ENCODE data around the gene LSM10. TPM values are rescaled to one million over a fixed set of nuclear protein-coding genes. Genes with fewer than 3 reads are reported as not detected.

The LSM10 gene
- polyA plus RNA-seq, 4 donors: 24.9 to 55.5 (median 50.0) TPM

DNA sequence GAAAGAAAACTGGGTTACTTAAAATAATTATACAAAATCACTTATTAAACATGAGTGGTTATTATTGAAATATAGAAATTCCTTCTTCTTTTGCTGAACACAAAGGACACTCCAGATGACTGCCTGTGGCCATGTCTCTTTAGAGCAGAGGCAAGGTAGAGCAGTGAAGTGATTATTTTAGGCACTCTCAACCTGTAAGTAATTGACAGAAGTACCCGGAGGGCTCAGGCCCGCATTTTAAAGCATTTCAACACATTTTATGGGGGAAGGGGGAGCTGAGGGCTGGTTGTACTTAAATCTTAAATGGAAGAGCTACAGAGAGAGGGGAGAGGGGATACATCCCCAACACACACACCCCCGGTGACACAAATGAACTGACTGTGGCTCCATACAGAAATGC lies 42.3 kb upstream of the LSM10 start:
- Histone ChIP-seq H3K27ac (ENCODE audit: low read depth in 1 of 3, low read length in 2 of 3) (no peak overlapping the region), H3K36me3 (ENCODE audit: control insufficient read depth in 3 of 3, insufficient read depth in 2 of 3, low read depth in 1 of 3, low read length in 3 of 3) (peaks cover 0 to 15% (median 0%) of the 10 kb centered on the region in 3 donors), H3K27me3 (ENCODE audit: control insufficient read depth in 3 of 3, insufficient read depth in 3 of 3, low read length in 3 of 3) (no peaks in the 10 kb centered on the region), H3K9me3 (ENCODE audit: control insufficient read depth in 2 of 2, insufficient read depth in 1 of 2, low read depth in 1 of 2, low read length in 1 of 2) (no peaks in the 10 kb centered on the region), H3K4me1 (ENCODE audit: control insufficient read depth in 3 of 3, insufficient read depth in 2 of 3, low read depth in 1 of 3, low read length in 2 of 3) (no peaks in the 10 kb centered on the region), H3K4me3 (ENCODE audit: low read depth in 1 of 3, low read length in 3 of 3) (no peak overlapping the region)
- no peak for DNase-seq
- whole genome bisulfite sequencing, 3 donors: 86 to 96% (median 93%) methylated on average over 3 of the region's 3 CpGs
- FAIRE-seq: no peak

DNA sequence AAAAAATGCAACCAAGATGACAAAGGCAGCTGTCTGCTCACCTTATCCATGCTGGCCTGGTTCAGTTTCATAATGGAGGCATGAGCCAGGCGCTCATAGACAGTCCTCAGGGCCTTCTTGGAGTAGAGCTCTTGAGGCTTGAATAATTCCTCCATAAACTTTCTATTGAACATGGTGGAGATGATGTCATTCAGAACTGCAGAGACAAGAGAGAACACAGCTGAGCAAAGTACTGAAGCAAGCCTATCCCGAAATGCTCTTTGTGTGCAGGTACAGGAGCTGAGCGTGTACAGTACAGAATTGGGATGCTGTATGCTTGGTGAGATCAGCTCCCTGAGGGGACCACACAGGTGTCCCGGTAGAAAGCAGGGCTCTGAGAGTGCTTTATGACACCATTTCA lies 41.0 kb upstream of the LSM10 start:
- H3K4me1 ChIP-seq (ENCODE audit: control insufficient read depth in 3 of 3, insufficient read depth in 2 of 3, low read depth in 1 of 3, low read length in 2 of 3): no peaks in the 10 kb centered on the region
- H3K27me3 ChIP-seq (ENCODE audit: control insufficient read depth in 3 of 3, insufficient read depth in 3 of 3, low read length in 3 of 3): no peaks in the 10 kb centered on the region
- H3K27ac ChIP-seq (ENCODE audit: low read depth in 1 of 3, low read length in 2 of 3): no peak overlapping the region
- FAIRE-seq (no peak), DNase-seq (no peak)
- WGBS, 3 donors: 78 to 87% (median 81%) methylated on average over 4 of the region's 4 CpGs
- H3K36me3 ChIP-seq (ENCODE audit: control insufficient read depth in 3 of 3, insufficient read depth in 2 of 3, low read depth in 1 of 3, low read length in 3 of 3): peaks cover 0 to 15% (median 0%) of the 10 kb centered on the region in 3 donors
- H3K9me3 ChIP-seq (ENCODE audit: control insufficient read depth in 2 of 2, insufficient read depth in 1 of 2, low read depth in 1 of 2, low read length in 1 of 2): no peaks in the 10 kb centered on the region
- no peak overlapping the region for H3K4me3 ChIP-seq (ENCODE audit: low read depth in 1 of 3, low read length in 3 of 3)

GRCh38 chr1:36436821-36437220 lies 39.1 kb upstream of the LSM10 start:
- FAIRE-seq (no peak), DNase-seq (no peak)
- WGBS, 3 donors: 74 to 98% (median 78%) methylated on average over 1 of the region's 1 CpG
- no peak overlapping the region for H3K4me3 ChIP-seq (ENCODE audit: low read depth in 1 of 3, low read length in 3 of 3)
- H3K4me1 ChIP-seq (ENCODE audit: control insufficient read depth in 3 of 3, insufficient read depth in 2 of 3, low read depth in 1 of 3, low read length in 2 of 3): peaks cover 0 to 4% (median 0%) of the 10 kb centered on the region in 3 donors
- no peak overlapping the region for H3K27ac ChIP-seq (ENCODE audit: low read depth in 1 of 3, low read length in 2 of 3)
- H3K9me3 ChIP-seq (ENCODE audit: control insufficient read depth in 2 of 2, insufficient read depth in 1 of 2, low read depth in 1 of 2, low read length in 1 of 2): no peaks in the 10 kb centered on the region
- peaks cover 0 to 20% (median 0%) of the 10 kb centered on the region in 3 donors for H3K36me3 ChIP-seq (ENCODE audit: control insufficient read depth in 3 of 3, insufficient read depth in 2 of 3, low read depth in 1 of 3, low read length in 3 of 3)
- H3K27me3 ChIP-seq (ENCODE audit: control insufficient read depth in 3 of 3, insufficient read depth in 3 of 3, low read length in 3 of 3): no peaks in the 10 kb centered on the region

- Histone ChIP-seq H3K27ac (ENCODE audit: low read depth in 1 of 3, low read length in 2 of 3) (no peak overlapping the region), H3K27me3 (ENCODE audit: control insufficient read depth in 3 of 3, insufficient read depth in 3 of 3, low read length in 3 of 3) (no peaks in the 10 kb centered on the region), H3K9me3 (ENCODE audit: control insufficient read depth in 2 of 2, insufficient read depth in 1 of 2, low read depth in 1 of 2, low read length in 1 of 2) (no peaks in the 10 kb centered on the region), H3K4me1 (ENCODE audit: control insufficient read depth in 3 of 3, insufficient read depth in 2 of 3, low read depth in 1 of 3, low read length in 2 of 3) (peaks cover 0 to 4% (median 0%) of the 10 kb centered on the region in 3 donors), H3K36me3 (ENCODE audit: control insufficient read depth in 3 of 3, insufficient read depth in 2 of 3, low read depth in 1 of 3, low read length in 3 of 3) (peaks cover 0 to 22% (median 0%) of the 10 kb centered on the region in 3 donors), H3K4me3 (ENCODE audit: low read depth in 1 of 3, low read length in 3 of 3) (no peak overlapping the region)
- DNase-seq: no peak
- FAIRE-seq: no peak
- 24 to 44% (median 29%) methylated on average over 1 of the region's 1 CpG for WGBS, 3 donors
Measured at GRCh38 chr1:36433102-36433501, 35.4 kb upstream of the LSM10 start.

- H3K36me3 ChIP-seq (ENCODE audit: control insufficient read depth in 3 of 3, insufficient read depth in 2 of 3, low read depth in 1 of 3, low read length in 3 of 3): peaks cover 0 to 19% (median 0%) of the 10 kb centered on the region in 3 donors
- peaks cover 0 to 4% (median 0%) of the 10 kb centered on the region in 3 donors for H3K4me1 ChIP-seq (ENCODE audit: control insufficient read depth in 3 of 3, insufficient read depth in 2 of 3, low read depth in 1 of 3, low read length in 2 of 3)
- no peak overlapping the region for H3K4me3 ChIP-seq (ENCODE audit: low read depth in 1 of 3, low read length in 3 of 3)
- no peaks in the 10 kb centered on the region for H3K9me3 ChIP-seq (ENCODE audit: control insufficient read depth in 2 of 2, insufficient read depth in 1 of 2, low read depth in 1 of 2, low read length in 1 of 2)
- 19 to 53% (median 39%) methylated on average over 4 of the region's 4 CpGs for WGBS, 3 donors
- no peak overlapping the region for H3K27ac ChIP-seq (ENCODE audit: low read depth in 1 of 3, low read length in 2 of 3)
- peak; percentile 8 to 37 for DNase-seq
- H3K27me3 ChIP-seq (ENCODE audit: control insufficient read depth in 3 of 3, insufficient read depth in 3 of 3, low read length in 3 of 3): no peaks in the 10 kb centered on the region
- no peak for FAIRE-seq
Measured at GRCh38 chr1:36432616-36433015, 34.9 kb upstream of the LSM10 start.

GRCh38 chr1:36425791-36426190 lies 28.1 kb upstream of the LSM10 start:
- no peak overlapping the region for H3K27ac ChIP-seq (ENCODE audit: low read depth in 1 of 3, low read length in 2 of 3)
- FAIRE-seq (no peak), DNase-seq (no peak)
- H3K4me1 ChIP-seq (ENCODE audit: control insufficient read depth in 3 of 3, insufficient read depth in 2 of 3, low read depth in 1 of 3, low read length in 2 of 3): no peaks in the 10 kb centered on the region
- no peaks in the 10 kb centered on the region for H3K9me3 ChIP-seq (ENCODE audit: control insufficient read depth in 2 of 2, insufficient read depth in 1 of 2, low read depth in 1 of 2, low read length in 1 of 2)
- no peaks in the 10 kb centered on the region for H3K27me3 ChIP-seq (ENCODE audit: control insufficient read depth in 3 of 3, insufficient read depth in 3 of 3, low read length in 3 of 3)
- H3K4me3 ChIP-seq (ENCODE audit: low read depth in 1 of 3, low read length in 3 of 3): no peak overlapping the region
- peaks cover 0 to 21% (median 0%) of the 10 kb centered on the region in 3 donors for H3K36me3 ChIP-seq (ENCODE audit: control insufficient read depth in 3 of 3, insufficient read depth in 2 of 3, low read depth in 1 of 3, low read length in 3 of 3)
- WGBS, 3 donors: 64 to 79% (median 74%) methylated on average over 4 of the region's 4 CpGs

- no peak for FAIRE-seq
- no peak overlapping the region for H3K27ac ChIP-seq (ENCODE audit: low read depth in 1 of 3, low read length in 2 of 3)
- H3K4me3 ChIP-seq (ENCODE audit: low read depth in 1 of 3, low read length in 3 of 3): no peak overlapping the region
- no peaks in the 10 kb centered on the region for H3K9me3 ChIP-seq (ENCODE audit: control insufficient read depth in 2 of 2, insufficient read depth in 1 of 2, low read depth in 1 of 2, low read length in 1 of 2)
- H3K36me3 ChIP-seq (ENCODE audit: control insufficient read depth in 3 of 3, insufficient read depth in 2 of 3, low read depth in 1 of 3, low read length in 3 of 3): peaks cover 0 to 26% (median 0%) of the 10 kb centered on the region in 3 donors
- WGBS, 3 donors: 84 to 88% (median 85%) methylated on average over 7 of the region's 7 CpGs
- H3K4me1 ChIP-seq (ENCODE audit: control insufficient read depth in 3 of 3, insufficient read depth in 2 of 3, low read depth in 1 of 3, low read length in 2 of 3): no peaks in the 10 kb centered on the region
- H3K27me3 ChIP-seq (ENCODE audit: control insufficient read depth in 3 of 3, insufficient read depth in 3 of 3, low read length in 3 of 3): no peaks in the 10 kb centered on the region
- no peak for DNase-seq
Measured at GRCh38 chr1:36421649-36422048, 23.9 kb upstream of the LSM10 start.

DNA sequence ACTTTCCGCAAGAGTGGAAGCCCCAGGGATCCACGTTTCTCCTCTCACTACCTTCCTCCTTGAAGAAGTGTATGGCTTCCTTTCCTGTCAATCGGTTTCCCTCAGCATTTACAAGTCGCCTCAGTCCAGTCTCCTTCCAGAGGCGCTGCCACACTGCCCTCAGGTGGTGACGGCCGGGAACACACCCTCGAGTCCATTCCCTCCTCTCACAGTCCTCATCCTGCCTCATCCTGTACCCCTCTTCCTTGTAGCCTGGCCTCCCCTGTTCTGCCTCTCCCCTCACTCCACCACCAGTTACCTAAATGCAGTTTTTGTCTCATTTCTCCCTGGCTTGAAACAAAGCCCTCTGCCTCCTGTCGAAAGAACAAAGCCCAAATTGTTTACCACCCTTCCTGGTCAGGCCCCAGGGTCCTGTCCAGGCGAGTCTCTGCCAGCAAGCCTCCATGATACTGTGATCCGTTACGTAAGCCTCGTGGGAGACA lies 23.2 kb upstream of the LSM10 start:
- DNase-seq (peak; percentile 86 to 89), FAIRE-seq (no peak)
- H3K4me3 ChIP-seq (ENCODE audit: low read depth in 1 of 3, low read length in 3 of 3): no peak overlapping the region
- H3K36me3 ChIP-seq (ENCODE audit: control insufficient read depth in 3 of 3, insufficient read depth in 2 of 3, low read depth in 1 of 3, low read length in 3 of 3): peaks cover 0 to 23% (median 0%) of the 10 kb centered on the region in 3 donors
- H3K9me3 ChIP-seq (ENCODE audit: control insufficient read depth in 2 of 2, insufficient read depth in 1 of 2, low read depth in 1 of 2, low read length in 1 of 2): no peaks in the 10 kb centered on the region
- H3K4me1 ChIP-seq (ENCODE audit: control insufficient read depth in 3 of 3, insufficient read depth in 2 of 3, low read depth in 1 of 3, low read length in 2 of 3): no peaks in the 10 kb centered on the region
- WGBS, 3 donors: 17 to 19% (median 17%) methylated on average over 13 of the region's 13 CpGs
- no peaks in the 10 kb centered on the region for H3K27me3 ChIP-seq (ENCODE audit: control insufficient read depth in 3 of 3, insufficient read depth in 3 of 3, low read length in 3 of 3)
- no peak overlapping the region for H3K27ac ChIP-seq (ENCODE audit: low read depth in 1 of 3, low read length in 2 of 3)

DNA sequence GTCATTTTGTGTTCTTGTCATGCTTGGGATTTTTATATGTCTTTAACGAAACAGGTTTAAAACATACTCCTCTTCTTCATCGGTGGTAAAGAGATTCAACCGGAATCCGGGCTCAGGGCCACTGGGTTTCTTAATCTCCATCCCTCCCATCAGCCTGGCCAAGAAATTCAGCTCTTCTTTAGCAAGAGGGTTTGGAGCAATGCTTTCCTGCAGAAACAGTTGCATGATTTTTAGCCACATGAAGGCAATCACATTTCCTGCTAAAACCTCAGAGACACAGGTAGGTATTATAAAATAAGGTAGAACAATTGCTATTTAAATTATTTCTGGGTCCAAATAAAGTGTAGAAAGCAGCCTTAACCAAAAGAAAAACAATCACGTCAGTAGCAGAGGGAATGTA lies 22.7 kb upstream of the LSM10 start:
- Histone ChIP-seq H3K9me3 (ENCODE audit: control insufficient read depth in 2 of 2, insufficient read depth in 1 of 2, low read depth in 1 of 2, low read length in 1 of 2) (no peaks in the 10 kb centered on the region), H3K4me3 (ENCODE audit: low read depth in 1 of 3, low read length in 3 of 3) (no peak overlapping the region), H3K36me3 (ENCODE audit: control insufficient read depth in 3 of 3, insufficient read depth in 2 of 3, low read depth in 1 of 3, low read length in 3 of 3) (peaks cover 0 to 20% (median 0%) of the 10 kb centered on the region in 3 donors), H3K27ac (ENCODE audit: low read depth in 1 of 3, low read length in 2 of 3) (no peak overlapping the region), H3K27me3 (ENCODE audit: control insufficient read depth in 3 of 3, insufficient read depth in 3 of 3, low read length in 3 of 3) (no peaks in the 10 kb centered on the region), H3K4me1 (ENCODE audit: control insufficient read depth in 3 of 3, insufficient read depth in 2 of 3, low read depth in 1 of 3, low read length in 2 of 3) (no peaks in the 10 kb centered on the region)
- 48 to 66% (median 64%) methylated on average over 5 of the region's 5 CpGs for WGBS, 3 donors
- FAIRE-seq (no peak), DNase-seq (no peak)
